SH-SY5Y (cell line): ENCODE measurements around the gene POMGNT2.

Source experiments
- GATA2 ChIP-seq: IDR thresholded peaks from 2 replicates; pipeline ENCODE4 v1.6.1; 2011; ENCODE audit warnings: mild to moderate bottlenecking, low read depth, low read length
- GATA3 ChIP-seq: IDR thresholded peaks from 2 replicates; pipeline ENCODE4 v1.6.1; 2011; ENCODE audit warnings: low read depth, mild to moderate bottlenecking, low read length, moderate library complexity

GRCh38 chr3:43098761-43099160 is 7.1 kb downstream of the POMGNT2 start:
- no peak for TF ChIP-seq GATA2
- no peak for TF ChIP-seq GATA3
